Measurements from ENCODE around the gene PCK1. TPM values are rescaled to one million over a fixed set of nuclear protein-coding genes. Genes with fewer than 3 reads are reported as not detected.

Gene PCK1
- total and polyA plus RNA-seq, 9 donors = 0.30 to 133 (median 1.9) TPM

DNA sequence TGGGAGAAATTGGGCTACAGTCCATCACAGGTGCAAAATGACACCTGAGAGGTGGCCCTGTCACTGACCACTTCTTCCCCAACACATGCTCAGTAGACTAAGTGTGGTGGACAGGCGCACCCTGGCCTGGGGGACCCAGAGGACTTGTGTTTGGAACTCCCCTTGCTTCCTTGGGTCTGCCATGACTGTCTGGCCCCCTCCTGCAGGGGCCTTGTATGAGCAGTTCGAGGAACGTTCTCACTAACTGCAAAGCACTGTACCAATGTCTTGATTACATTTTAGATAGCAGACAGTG is 4.0 kb upstream of the PCK1 start:
- TF ChIP-seq EP300 (IDR thresholded peaks at IDR 0.05) (no peak), POLR2A (IDR thresholded peaks at IDR 0.05) (no peak)
- TF ChIP-seq, protein P1, sequence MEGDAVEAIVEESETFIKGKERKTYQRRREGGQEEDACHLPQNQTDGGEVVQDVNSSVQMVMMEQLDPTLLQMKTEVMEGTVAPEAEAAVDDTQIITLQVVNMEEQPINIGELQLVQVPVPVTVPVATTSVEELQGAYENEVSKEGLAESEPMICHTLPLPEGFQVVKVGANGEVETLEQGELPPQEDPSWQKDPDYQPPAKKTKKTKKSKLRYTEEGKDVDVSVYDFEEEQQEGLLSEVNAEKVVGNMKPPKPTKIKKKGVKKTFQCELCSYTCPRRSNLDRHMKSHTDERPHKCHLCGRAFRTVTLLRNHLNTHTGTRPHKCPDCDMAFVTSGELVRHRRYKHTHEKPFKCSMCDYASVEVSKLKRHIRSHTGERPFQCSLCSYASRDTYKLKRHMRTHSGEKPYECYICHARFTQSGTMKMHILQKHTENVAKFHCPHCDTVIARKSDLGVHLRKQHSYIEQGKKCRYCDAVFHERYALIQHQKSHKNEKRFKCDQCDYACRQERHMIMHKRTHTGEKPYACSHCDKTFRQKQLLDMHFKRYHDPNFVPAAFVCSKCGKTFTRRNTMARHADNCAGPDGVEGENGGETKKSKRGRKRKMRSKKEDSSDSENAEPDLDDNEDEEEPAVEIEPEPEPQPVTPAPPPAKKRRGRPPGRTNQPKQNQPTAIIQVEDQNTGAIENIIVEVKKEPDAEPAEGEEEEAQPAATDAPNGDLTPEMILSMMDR (IDR thresholded peaks at IDR 0.05) = no peak
- H3K27ac ChIP-seq = no peak overlapping the region
- intact Hi-C loops (cut with DNase I) = no loop called here
- DNase-seq = no peak
- no peak overlapping the region for H3K4me3 ChIP-seq
- H3K27me3 ChIP-seq = no peaks in the 10 kb centered on the region
- no peaks in the 10 kb centered on the region for H3K36me3 ChIP-seq
- H3K9me3 ChIP-seq = no peaks in the 10 kb centered on the region
- WGBS, 3 donors = 77 to 79% (median 78%) methylated on average over 3 of the region's 3 CpGs
- H3K4me1 ChIP-seq (ENCODE audit: insufficient read depth) = peaks cover 5% of the 10 kb centered on the region

DNA sequence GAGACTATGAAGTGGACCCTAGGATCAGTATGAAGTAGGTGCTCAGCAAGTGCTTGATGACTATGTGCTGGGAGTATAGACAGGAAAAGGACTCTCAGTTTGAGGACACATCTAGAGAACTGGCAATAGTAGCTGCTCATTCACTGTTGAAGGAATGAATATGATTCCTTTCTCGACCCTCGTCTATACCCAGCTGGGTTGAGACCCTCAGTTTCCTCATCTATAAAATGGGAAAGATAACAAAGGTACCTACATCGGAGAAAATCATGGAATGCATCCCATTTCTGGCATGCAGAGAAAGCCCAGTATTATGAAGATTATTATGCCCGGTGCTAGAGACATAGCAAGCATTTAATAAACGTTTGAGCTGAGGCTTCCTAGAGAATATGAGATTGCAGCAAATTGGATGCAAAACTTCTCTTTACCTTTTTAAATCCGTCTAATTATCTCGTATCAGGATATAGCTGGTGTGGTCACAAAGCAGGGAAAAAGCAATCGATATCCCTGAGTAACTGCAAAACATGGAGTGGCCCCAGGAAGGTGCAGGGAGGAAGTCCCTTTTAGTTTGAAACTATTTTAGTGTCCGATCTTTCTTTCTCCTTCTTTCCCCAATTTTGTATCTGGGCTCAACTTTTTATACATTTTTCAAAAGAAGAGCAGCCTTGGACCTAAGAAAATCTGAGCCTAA is 2.8 kb upstream of the PCK1 start:
- H3K27me3 ChIP-seq = no peaks in the 10 kb centered on the region
- 59 to 71% (median 63%) methylated on average over 9 of the region's 9 CpGs for WGBS, 3 donors
- H3K36me3 ChIP-seq = no peaks in the 10 kb centered on the region
- peaks cover 5% of the 10 kb centered on the region for H3K4me1 ChIP-seq (ENCODE audit: insufficient read depth)
- H3K9me3 ChIP-seq = no peaks in the 10 kb centered on the region
- no peak overlapping the region for H3K27ac ChIP-seq
- TF ChIP-seq EP300 (IDR thresholded peaks at IDR 0.05) (no peak), POLR2A (IDR thresholded peaks at IDR 0.05) (no peak)
- TF ChIP-seq, protein P1 (IDR thresholded peaks at IDR 0.05) = no peak
- H3K4me3 ChIP-seq = no peak overlapping the region
- DNase-seq = no peak
- intact Hi-C loops (cut with DNase I) = no loop called here

GRCh38 chr20:57558614-57559288 is 2.2 kb upstream of the PCK1 start:
- Histone ChIP-seq H3K27me3 (no peaks in the 10 kb centered on the region), H3K27ac (no peak overlapping the region), H3K36me3 (no peaks in the 10 kb centered on the region), H3K9me3 (no peaks in the 10 kb centered on the region), H3K4me3 (no peak overlapping the region), H3K4me1 (ENCODE audit: insufficient read depth) (peaks cover 5% of the 10 kb centered on the region)
- WGBS, 3 donors = 45 to 61% (median 50%) methylated on average over 15 of the region's 15 CpGs
- no peak for DNase-seq
- intact Hi-C loops (cut with DNase I) = no loop called here
- TF ChIP-seq EP300 (IDR thresholded peaks at IDR 0.05) = no peak
- TF ChIP-seq, protein P1 (IDR thresholded peaks at IDR 0.05) = no peak
- TF ChIP-seq POLR2A (IDR thresholded peaks at IDR 0.05) = no peak

DNA sequence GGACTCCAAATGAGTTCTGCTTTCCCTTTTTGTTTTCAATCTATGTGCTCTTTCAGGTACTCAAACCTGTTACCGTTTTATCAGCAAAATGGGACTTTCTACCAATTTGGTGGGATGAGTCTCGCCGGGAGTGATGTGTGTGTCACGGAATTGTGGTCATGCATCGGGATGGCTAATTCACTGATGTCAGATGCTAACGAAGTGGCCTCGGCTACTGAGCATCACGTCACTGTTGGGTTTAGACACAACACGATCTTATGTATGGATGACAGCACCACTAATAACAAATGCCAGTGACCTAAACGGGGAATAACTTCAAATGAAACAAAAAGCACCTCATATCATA is 1.6 kb upstream of the PCK1 start:
- no peak for DNase-seq
- intact Hi-C loops (cut with DNase I) = no loop called here
- Histone ChIP-seq H3K27ac (no peak overlapping the region), H3K4me1 (ENCODE audit: insufficient read depth) (peaks cover 5% of the 10 kb centered on the region), H3K4me3 (no peak overlapping the region), H3K36me3 (no peaks in the 10 kb centered on the region), H3K27me3 (no peaks in the 10 kb centered on the region), H3K9me3 (no peaks in the 10 kb centered on the region)
- TF ChIP-seq EP300 (IDR thresholded peaks at IDR 0.05) (no peak), POLR2A (IDR thresholded peaks at IDR 0.05) (no peak)
- TF ChIP-seq, protein P1 (IDR thresholded peaks at IDR 0.05) = no peak
- whole genome bisulfite sequencing, 3 donors = 84 to 91% (median 85%) methylated on average over 10 of the region's 10 CpGs

All from ovary (tissue), 9 donors.